ENCODE results near the gene SLC16A10. TPM values are rescaled to one million over a fixed set of nuclear protein-coding genes. Genes with fewer than 3 reads are reported as not detected.
"Not testable (repeated sequence)": the region's sequence is repeated elsewhere in the genome, so short reads cannot be mapped to it uniquely, and the experiment has no call there.

SLC16A10 gene
- total RNA-seq, 1 experiment from 2014 or later: 2.6 TPM

DNA sequence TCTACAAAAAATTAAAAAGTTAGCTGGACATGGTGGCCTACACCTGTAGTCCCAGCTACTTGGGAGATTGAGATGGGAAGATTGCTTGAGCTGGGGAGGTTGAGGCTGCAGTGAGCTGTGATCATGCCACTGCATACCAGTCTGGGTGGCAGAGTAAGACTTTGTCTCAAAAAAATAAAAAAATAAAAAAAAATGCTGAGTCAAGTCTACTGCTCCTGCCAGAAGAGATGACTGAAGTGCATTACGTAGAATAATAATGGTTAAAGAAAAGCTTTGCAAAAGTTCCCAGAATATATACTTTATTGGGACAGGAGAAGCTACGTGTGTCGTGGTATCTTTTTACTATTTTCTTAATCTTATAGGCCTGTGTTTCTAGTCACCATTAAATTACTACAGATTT lies 125.3 kb downstream of the SLC16A10 start:
- no peak for DNase-seq (ENCODE audit: low spot score)

DNA sequence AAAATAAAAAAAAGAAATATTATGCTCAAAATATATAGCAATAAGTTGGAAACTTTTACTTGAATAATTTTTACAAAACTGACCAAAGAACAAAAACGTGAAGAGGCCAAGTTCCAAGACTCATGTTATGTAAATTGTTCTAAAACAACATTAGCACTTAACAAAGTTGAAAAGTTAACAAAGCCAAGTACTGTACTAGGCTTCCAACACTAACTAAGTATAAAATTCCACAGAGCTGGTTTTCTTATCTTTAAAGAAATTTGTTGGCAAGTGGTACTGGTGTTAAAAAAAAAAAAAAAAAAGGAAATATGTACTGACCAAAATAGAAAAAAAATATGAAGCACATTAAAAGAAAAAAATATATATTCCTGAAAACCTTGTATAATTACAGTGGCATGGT lies 127.8 kb downstream of the SLC16A10 start:
- DNase-seq (ENCODE audit: low spot score): no peak

DNA sequence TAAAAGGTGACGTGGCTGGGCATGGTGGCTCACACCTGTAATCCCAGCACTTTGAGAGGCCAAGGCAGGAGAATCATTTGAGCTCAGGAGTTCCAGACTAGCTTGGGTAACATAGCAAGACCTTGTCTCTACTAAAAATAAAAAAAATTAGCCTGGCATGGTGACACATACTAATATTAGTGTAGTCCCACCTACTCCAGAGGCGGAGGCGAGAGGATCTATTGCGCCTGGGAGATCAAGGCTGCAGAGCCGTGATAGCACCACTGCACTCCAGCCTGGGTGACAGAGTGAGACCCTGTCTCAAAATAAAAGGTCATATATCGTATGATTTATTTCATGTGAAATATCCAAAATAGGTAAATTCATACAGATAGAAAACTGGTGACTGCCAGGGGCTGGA lies 132.5 kb downstream of the SLC16A10 start:
- DNase-seq (ENCODE audit: low spot score): no peak

DNA sequence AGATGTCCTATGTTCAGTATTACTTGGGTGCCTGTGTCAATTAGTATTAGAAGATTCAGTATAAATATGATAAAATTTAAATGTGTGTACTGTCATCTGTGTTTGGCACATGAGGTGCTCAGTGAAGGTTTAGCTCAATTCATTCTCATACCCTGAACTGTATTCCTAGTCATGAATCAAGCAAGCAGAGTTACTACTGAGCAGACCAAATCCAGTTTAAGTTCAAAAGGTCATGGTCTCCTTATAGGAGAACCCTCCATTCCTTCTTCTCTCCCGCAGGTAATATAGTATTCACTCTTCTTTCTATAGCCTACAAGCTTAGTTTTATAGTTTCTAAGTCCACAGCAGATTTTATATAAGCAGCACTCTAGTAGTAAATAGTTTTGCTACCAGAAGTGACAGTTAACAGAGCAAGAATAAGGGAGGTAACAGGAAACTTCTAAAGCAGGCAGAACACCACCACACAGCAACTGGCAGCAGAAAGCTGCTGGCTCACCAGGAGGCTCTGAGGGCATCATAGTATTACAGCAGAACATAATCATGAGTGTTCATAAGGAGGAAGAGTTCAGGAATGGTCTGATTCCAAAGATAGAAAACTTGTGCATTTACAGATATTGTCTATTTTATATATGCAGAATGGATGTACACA lies 133.2 kb downstream of the SLC16A10 start:
- DNase-seq (ENCODE audit: low spot score): no peak

DNA sequence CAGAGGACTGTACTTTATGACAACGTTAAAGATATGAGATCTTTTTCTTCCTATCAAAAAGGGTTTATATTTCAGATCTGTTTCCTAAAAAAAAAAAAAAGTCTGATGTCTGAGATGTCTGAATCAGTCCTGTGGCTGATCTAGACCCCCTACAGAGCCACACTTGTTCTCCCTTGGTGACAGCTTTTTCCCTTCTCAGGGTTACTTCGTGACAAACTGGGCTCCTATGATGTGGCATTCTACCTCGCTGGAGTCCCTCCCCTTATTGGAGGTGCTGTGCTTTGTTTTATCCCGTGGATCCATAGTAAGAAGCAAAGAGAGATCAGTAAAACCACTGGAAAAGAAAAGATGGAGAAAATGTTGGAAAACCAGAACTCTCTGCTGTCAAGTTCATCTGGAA lies 134.5 kb downstream of the SLC16A10 start:
- DNase-seq (ENCODE audit: low spot score): no peak

DNA sequence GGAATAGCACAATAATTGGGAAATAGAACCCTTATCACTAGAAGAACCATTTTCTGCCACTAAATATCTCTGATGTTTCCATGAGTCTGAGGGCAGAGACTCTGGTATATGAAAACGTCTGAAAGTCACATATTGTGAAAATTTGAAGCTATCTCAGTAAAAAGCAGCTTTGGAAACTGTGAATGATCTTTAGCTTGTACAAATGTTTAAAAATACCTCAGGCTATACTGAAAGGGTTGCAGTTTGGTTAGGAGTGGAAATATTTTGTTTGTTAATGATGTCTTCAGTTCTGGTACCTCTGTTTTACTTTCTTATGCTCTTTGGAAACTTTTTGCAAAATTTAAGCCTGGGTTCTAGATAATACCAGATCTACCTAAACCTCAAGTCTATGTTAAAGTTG lies 135.0 kb downstream of the SLC16A10 start:
- DNase-seq (ENCODE audit: low spot score): no peak

DNA sequence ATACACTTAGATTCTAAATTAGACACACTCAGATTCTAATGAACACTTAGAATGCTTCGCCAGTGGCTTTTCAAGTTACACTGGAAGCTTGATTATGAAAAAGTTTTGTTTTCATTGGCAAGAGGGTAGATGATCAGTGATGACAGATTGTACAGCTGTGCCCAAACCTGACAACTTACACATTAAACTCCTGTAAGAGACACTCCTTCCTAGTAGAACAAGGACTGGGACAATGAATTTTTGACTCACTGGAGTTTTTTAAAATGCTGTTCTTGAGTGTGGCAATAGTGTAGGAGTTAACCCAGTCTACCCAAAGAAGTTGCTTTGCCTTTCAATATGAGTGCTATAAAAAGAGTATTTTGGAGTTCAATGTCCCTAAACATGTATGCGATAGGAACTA lies 140.8 kb downstream of the SLC16A10 start:
- no peak for DNase-seq (ENCODE audit: low spot score)

DNA sequence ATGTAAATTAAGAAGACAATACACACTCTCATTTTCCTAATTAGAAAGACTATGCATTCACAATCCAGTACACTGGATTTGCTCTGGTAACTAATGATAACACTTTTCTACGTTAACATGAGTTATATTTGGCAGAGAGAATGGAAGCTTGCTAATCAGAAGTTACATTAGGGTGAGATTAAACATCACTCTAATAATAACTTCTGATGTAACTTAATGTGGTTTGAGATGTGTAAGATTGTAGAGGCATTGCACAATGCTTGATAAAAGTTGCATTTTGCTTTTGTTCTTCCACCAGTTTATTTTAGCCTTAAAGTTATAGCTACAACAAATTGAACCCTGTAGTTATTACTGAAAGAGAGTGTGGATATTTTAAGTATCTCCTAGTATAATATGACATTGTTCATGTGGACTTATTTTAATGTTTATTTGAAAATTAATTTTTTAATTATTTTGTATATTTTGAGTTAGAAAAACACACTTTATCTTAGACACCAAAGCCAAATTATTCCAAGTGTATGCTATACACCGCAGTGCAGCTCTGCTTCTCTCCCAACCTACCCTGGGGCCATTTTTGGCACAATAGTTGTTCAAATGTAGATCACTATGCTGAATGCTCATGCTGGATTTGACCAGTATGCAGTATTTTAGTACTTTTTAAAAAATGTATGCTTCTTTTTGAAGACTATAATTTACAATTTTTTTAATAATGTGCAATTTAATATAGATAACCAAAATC lies 143.2 kb downstream of the SLC16A10 start:
- DNase-seq (ENCODE audit: low spot score): peak; percentile 24

DNA sequence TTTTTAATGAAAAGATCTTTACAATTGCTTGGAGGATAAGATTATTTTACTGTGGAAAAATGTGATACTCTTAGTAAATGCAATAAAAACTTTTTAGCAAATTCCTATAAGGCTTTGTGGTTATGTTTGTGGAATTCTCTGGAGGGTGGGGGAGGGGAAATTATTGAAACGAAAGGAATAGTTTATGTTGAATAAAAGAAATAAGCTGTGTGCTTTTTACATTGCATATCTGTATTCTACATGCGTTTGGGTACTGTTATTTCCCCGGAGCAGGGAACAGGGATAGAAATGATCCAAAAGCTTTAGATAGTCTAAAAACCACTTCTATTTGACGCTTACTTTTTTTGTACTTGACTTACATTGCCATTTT lies 143.8 kb downstream of the SLC16A10 start:
- no peak for DNase-seq (ENCODE audit: low spot score)

DNA sequence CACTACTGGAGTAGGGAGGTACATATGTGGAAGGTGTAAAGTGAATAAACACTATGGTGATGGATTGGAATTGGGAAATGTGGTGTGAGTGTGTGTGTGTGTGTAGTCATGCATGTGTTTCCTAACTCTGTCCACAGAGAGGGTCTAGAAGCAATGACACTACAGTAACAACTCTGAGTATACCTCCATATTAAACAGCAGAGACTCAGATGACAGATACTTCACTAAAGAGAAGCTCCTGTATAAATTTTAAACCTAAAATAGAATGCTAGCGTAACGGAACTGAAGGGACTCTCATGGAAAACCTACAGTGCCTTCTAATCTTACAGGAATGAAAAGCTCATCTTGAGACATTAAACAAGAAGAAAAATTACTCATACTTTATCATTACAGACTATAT lies 150.5 kb downstream of the SLC16A10 start:
- DNase-seq (ENCODE audit: low spot score): no peak

DNA sequence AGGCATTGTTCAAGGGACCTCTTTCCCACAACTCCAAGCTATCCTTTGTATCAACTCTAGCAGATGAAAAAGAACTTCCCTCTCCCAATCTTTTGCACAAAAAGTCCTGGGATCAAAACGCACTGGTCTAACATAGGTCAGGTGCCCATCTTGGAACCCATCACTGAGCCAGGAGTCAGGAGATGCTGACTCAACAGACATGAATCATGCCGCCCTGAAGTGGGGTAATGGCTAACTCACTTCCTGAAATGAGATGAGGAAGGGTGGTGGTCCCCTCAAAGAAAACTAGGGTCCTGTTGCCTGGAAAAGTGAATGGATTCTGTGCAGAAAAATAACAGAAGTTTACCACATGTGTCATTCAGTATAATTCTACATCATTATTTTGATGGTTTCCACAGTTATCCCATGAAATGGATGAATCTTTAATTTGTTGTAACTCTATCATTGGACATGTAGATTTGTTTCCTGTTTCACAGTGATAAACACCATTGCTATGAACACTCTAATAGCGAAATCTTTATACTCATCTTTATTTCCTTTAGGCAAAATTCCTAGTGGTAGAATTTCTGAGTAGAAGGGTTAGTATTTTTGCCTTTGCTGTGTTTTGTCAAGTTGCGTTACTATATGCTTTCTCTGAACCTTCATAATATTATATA lies 151.3 kb downstream of the SLC16A10 start:
- DNase-seq (ENCODE audit: low spot score): peak; percentile 72

DNA sequence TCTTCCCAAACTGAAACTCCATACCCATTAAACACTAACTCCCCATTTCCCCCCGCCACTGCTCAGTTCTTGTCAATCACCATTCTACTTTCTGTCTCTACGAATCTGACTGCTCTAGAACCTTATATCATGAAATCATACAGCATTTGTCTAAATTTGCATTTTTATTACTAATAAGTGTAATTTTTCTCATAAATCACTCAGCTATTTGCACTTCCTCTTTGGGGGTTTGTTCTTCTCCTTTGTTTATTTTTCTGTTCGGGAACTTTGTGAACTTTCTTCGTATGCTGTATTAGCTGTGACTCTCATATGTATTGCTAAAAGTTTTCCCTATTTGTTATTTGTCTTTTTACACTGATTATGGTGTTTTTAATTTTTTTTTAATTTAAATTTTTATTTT lies 152.2 kb downstream of the SLC16A10 start:
- DNase-seq (ENCODE audit: low spot score): no peak

DNA sequence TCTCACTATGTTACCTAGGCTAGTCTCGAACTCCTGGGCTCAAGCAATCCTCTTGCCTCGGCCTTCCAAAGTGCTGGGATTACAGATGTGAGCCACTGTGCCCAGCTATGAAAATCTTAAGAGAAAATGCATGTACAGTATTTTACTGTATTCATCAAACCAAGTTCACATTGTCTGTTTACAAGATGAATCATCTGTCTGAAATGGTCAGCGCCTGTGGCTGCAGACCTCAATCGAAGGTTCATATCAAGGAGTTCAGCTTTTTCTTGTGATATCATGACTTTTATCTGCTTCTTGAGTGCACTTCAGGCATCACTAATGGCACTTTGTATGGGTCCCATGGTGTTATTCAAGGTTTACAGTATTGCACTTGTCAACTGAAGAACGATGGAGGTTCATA lies 155.1 kb downstream of the SLC16A10 start:
- peak; percentile 75 for DNase-seq (ENCODE audit: low spot score)

DNA sequence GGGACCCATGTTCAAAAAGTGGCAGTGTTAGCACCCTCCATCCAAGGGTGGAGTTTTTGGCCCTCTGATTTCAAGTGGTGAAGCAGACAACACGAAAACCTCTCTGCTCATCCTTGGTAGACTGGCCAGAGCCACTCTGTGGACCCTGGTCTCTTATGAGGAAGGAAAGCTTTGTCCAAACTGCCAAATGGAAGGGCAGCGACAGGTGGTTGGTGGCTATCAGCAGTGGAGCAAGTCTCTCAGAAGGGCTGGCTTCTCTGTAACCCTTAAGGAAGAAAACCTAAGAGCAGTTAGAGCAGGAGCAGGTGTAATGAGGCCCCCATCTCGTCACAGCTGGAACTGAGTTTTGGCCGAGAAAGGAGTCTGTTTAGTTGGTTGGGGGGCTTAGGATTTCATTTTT lies 155.8 kb downstream of the SLC16A10 start:
- no peak for DNase-seq (ENCODE audit: low spot score)

DNA sequence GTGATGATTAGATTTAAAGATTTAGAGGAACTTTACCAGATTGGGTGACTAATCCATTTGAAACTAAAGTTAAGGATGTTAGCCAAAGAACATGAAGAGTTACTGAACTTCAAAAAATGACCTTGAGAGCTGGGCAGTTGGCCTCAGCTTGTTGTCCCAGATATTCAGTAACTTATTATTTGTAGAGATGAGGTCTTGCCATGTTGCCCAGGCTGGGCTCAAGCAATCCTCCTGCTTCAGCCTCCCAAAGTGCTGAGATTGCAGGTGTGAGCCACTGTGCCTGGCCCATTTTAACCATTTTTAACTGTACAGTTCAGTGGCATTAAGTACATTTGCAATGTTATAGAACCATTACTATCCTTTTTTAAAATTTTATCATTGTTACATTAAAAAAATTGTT lies 161.5 kb downstream of the SLC16A10 start:
- no peak for DNase-seq (ENCODE audit: low spot score)

DNA sequence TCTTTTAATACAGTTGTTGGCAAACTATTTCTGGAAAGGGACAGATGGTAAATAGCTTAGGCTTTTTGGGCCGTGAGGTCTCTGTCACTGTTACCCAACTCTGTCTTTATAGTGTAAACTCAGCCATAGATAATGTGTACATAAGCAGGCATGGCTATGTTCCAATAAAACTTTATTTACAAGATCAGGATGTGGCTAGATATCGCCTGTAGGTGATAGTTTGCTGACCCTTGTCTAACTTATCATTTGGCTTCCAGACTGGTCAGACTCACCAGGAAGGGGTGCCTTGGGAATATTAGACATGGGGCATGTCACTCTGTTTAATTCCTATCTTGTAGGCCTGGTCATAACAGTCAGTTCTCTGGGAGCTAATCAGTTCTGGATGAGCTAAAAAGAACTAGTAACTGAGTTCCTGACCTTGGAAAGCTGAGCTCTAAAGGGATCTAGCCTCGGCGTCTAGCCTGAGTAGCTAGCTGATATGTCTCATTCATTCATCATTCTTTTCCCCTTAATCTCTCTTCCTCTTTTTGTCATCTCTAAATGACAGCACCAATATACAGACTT lies 163.6 kb downstream of the SLC16A10 start:
- no peak for DNase-seq (ENCODE audit: low spot score)

DNA sequence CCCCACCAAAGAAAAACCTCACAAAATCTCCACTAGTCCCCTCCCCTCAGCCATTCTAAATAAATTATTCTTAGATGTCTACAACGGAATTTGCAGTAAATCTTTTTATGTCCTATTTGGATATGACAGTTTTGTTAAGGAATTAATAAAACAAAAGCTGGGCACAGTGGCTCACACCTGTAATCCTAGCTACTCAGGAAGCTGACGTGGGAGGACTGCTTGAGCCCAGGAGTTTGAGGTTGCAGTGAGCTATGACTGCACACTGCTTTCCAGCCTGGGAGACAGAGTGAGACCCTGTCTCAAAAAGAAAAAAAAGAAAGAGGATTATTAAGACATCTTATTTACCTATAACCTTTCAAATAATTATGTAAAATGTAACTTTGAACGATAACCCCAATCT lies 165.4 kb downstream of the SLC16A10 start:
- no peak for DNase-seq (ENCODE audit: low spot score)

DNA sequence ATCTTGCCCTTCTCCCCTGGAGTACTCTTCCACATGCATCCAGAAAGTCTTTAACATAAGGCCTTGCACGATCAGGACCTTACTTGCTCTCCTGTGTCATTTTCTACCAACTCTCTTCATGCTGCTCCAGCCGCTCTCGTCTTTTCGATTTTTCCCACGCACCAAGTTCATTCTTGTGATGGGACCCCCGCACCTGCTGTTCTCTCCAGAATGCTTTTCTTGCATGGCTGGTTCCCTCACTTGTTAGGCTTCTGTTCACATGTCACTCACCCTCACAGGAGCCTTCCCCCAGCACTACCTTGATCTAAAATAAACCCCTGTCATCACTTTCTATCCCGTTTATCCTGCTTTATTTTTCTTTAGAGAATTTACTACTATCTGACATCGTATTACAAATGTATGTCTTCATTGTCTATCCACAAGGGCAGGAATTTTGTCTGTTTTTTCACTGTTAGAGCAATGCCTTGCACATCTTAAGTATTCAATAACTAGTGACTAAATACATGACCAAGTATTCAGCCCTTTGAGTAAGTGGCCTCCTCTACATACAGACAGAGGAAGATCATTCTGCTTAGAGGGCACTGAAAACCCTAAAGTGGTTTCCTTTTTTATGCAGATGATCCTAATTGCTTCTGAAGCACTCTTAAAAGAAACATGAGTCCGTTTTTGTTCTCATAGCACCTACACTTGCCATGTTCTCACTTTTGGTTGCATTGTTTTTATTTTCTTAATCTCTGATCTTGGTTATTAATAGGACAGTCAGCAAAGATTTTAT lies 166.9 kb downstream of the SLC16A10 start:
- DNase-seq (ENCODE audit: low spot score): no peak

DNA sequence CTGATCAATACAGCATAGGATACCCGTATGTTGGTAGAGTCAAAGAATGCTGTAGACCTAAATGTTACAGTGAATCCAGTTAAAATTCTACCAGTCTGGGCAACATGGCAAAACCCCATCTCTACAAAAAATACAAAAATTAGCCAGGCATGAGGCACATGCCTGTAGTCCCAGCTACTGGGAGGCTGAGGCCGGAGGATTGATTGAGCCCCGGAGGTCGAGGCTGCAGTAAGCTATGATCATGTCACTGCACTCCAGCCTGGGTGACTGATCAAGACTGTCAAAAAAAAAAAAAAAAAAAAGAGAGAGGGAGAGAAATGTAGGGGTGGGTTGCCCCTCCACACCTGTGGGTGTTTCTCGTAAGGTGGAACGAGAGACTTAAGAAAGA lies 167.5 kb downstream of the SLC16A10 start:
- DNase-seq (ENCODE audit: low spot score): no peak

DNA sequence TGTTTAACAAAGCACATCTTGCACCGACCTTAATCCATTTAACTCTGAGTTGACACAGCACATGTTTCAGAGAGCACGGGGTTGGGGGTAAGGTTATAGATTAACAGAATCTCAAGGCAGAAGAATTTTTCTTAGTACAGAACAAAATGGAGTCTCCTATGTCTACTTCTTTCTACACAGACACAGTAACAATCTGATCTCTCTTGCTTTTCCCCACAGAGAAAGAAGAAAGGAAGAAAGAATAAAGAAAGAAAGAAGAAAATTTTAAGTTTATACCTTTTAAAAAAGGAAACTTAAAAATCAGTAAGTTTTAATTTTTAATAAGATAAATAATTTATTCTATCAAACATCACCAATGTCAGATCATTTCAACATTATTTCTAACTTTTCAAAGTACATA lies 168.5 kb downstream of the SLC16A10 start:
- DNase-seq (ENCODE audit: low spot score): not testable (repeated sequence)

DNA sequence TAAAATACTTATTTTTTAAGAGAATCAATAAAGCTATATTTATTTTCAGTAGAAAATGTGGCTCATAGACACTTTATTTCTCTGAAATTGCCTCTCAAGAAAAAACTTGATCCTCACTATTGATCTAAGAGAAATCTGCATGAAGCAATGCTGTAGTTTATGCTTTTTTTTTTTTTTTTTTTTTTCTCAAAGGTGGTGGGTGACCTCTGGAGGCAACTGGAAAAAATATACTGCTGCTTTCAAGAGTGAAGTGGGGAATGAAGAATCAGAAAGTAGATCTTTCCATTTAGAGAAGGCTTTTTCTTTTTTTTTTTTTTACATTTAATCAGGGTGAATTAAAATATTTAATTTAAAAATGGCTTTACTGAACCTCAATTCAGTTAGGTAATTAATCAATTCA lies 169.3 kb downstream of the SLC16A10 start:
- DNase-seq (ENCODE audit: low spot score): no peak

DNA sequence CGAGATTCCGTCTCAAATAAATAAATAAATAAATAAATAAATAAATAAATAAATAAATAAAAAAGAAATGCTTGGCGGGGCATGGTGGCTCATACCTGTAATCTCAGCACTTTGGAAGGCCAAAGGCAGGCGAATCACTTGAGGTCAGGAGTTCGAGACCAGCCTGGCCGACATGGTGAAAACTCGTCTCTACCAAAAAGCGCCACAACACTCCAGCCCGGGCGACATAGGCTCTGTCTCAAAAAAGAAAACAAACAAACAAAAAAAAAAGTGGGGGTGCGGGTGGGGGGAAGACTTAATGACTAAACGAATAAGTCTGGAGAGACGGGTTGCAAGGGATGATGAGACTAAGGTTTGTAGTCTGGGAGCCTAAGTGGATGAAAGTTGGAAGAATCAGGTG lies 170.7 kb downstream of the SLC16A10 start:
- no peak for DNase-seq (ENCODE audit: low spot score)

Measured in A172 (cell line).